ENCODE results near the gene SHE.

Gene SHE

GRCh38 chr1:154446292-154446691, 55.9 kb downstream of the SHE start:
- CTCF ChIA-PET: no interaction called here
- POLR2A ChIA-PET: no interaction called here
- no peak for DNase-seq (ENCODE audit: extremely low spot score)

GRCh38 chr1:154445040-154445472, 57.2 kb downstream of the SHE start:
- no peak for TF ChIP-seq ARNT (IDR thresholded peaks at IDR 0.05)
- TF ChIP-seq SUZ12 (IDR thresholded peaks at IDR 0.05): no peak
- TF ChIP-seq BHLHE40 (IDR thresholded peaks at IDR 0.05; ENCODE audit: borderline replicate concordance): no peak
- no peak for TF ChIP-seq HDGF (IDR thresholded peaks at IDR 0.05; ENCODE audit: borderline replicate concordance)
- TF ChIP-seq LEF1 (IDR thresholded peaks at IDR 0.05; ENCODE audit: borderline replicate concordance): no peak
- TF ChIP-seq NFRKB (IDR thresholded peaks at IDR 0.05): no peak
- no peak for TF ChIP-seq CTBP1 (IDR thresholded peaks at IDR 0.05; ENCODE audit: borderline replicate concordance)
- ChIA-PET CTCF (interaction anchor here (0.7 kb wide), 1 partner anchor 26 kb away, joined by 5 read pairs; no protein-coding TSS in a partner anchor), POLR2A (no interaction called here)
- no peak for DNase-seq (ENCODE audit: extremely low spot score)

More at GRCh38 chr1:154446292-154446691, 55.9 kb downstream of the SHE start:
- no peak for TF ChIP-seq ZNF384 (IDR thresholded peaks at IDR 0.05)
- no peak for TF ChIP-seq SUZ12 (IDR thresholded peaks at IDR 0.05)
- no peak for TF ChIP-seq ELF4 (IDR thresholded peaks at IDR 0.05)
- no peak for TF ChIP-seq ARNT (IDR thresholded peaks at IDR 0.05)
- TF ChIP-seq FOXA1 (IDR thresholded peaks at IDR 0.05): no peak
- no peak for TF ChIP-seq CTBP1 (IDR thresholded peaks at IDR 0.05; ENCODE audit: borderline replicate concordance)
- TF ChIP-seq BHLHE40 (IDR thresholded peaks at IDR 0.05; ENCODE audit: borderline replicate concordance): no peak
- TF ChIP-seq NFRKB (IDR thresholded peaks at IDR 0.05): no peak
- no peak for TF ChIP-seq L3MBTL2 (conservative IDR thresholded peaks at IDR 0.05)
- no peak for TF ChIP-seq SP1 (IDR thresholded peaks at IDR 0.05)
- no peak for TF ChIP-seq TARDBP (IDR thresholded peaks at IDR 0.05)

GRCh38 chr1:154443274-154444013, 58.8 kb downstream of the SHE start:
- POLR2A ChIA-PET: no interaction called here
- no peak for DNase-seq (ENCODE audit: extremely low spot score)
- CTCF ChIA-PET: interaction anchor here (0.6 to 1.1 kb wide), 3 partner anchors 11 to 166 kb away, joined by 3 to 6 read pairs (median 4); no protein-coding TSS in a partner anchor
- no peak for TF ChIP-seq HDGF (IDR thresholded peaks at IDR 0.05; ENCODE audit: borderline replicate concordance)
- no peak for TF ChIP-seq NFRKB (IDR thresholded peaks at IDR 0.05)
- TF ChIP-seq BHLHE40 (IDR thresholded peaks at IDR 0.05; ENCODE audit: borderline replicate concordance): no peak
- TF ChIP-seq SP1 (IDR thresholded peaks at IDR 0.05): no peak
- TF ChIP-seq LEF1 (IDR thresholded peaks at IDR 0.05; ENCODE audit: borderline replicate concordance): no peak
- TF ChIP-seq FOXM1 (IDR thresholded peaks at IDR 0.05; ENCODE audit: borderline replicate concordance): no peak

GRCh38 chr1:154442006-154442740, 60.0 kb downstream of the SHE start:
- ChIA-PET CTCF (no interaction called here), POLR2A (no interaction called here)
- TF ChIP-seq HDGF (IDR thresholded peaks at IDR 0.05; ENCODE audit: borderline replicate concordance): no peak
- no peak for TF ChIP-seq ARNT (IDR thresholded peaks at IDR 0.05)
- no peak for TF ChIP-seq ZNF384 (IDR thresholded peaks at IDR 0.05)
- TF ChIP-seq SUZ12 (IDR thresholded peaks at IDR 0.05): no peak
- TF ChIP-seq ELF4 (IDR thresholded peaks at IDR 0.05): no peak
- no peak for TF ChIP-seq L3MBTL2 (conservative IDR thresholded peaks at IDR 0.05)
- TF ChIP-seq FOXA1 (IDR thresholded peaks at IDR 0.05): no peak
- no peak for TF ChIP-seq FOXM1 (IDR thresholded peaks at IDR 0.05; ENCODE audit: borderline replicate concordance)
- DNase-seq (ENCODE audit: extremely low spot score): peak; percentile 54

GRCh38 chr1:154441241-154441888, 60.8 kb downstream of the SHE start:
- CTCF ChIA-PET: no interaction called here

GRCh38 chr1:154440036-154440804, 62.0 kb downstream of the SHE start:
- TF ChIP-seq BHLHE40 (IDR thresholded peaks at IDR 0.05; ENCODE audit: borderline replicate concordance) (no peak), SUZ12 (IDR thresholded peaks at IDR 0.05) (no peak), NFRKB (IDR thresholded peaks at IDR 0.05) (no peak), FOXA1 (IDR thresholded peaks at IDR 0.05) (no peak), FOXM1 (IDR thresholded peaks at IDR 0.05; ENCODE audit: borderline replicate concordance) (no peak), FOXK2 (IDR thresholded peaks at IDR 0.05) (no peak), ELF4 (IDR thresholded peaks at IDR 0.05) (no peak), L3MBTL2 (conservative IDR thresholded peaks at IDR 0.05) (no peak), ZNF384 (IDR thresholded peaks at IDR 0.05) (no peak), SP1 (IDR thresholded peaks at IDR 0.05) (no peak), LEF1 (IDR thresholded peaks at IDR 0.05; ENCODE audit: borderline replicate concordance) (no peak), PKNOX1 (IDR thresholded peaks at IDR 0.05) (no peak), CTBP1 (IDR thresholded peaks at IDR 0.05; ENCODE audit: borderline replicate concordance) (no peak), TARDBP (IDR thresholded peaks at IDR 0.05) (no peak), ARNT (IDR thresholded peaks at IDR 0.05) (no peak), HDGF (IDR thresholded peaks at IDR 0.05; ENCODE audit: borderline replicate concordance) (no peak)
- ChIA-PET POLR2A (no interaction called here), CTCF (no interaction called here)
- no peak for DNase-seq (ENCODE audit: extremely low spot score)

More at GRCh38 chr1:154441241-154441888, 60.8 kb downstream of the SHE start:
- POLR2A ChIA-PET: no interaction called here
- TF ChIP-seq BHLHE40 (IDR thresholded peaks at IDR 0.05; ENCODE audit: borderline replicate concordance) (no peak), L3MBTL2 (conservative IDR thresholded peaks at IDR 0.05) (no peak)
- no peak for DNase-seq (ENCODE audit: extremely low spot score)

Data from HEK293T (cell line).